Measurements from ENCODE around the gene GNB4.
A peak's percentile ranks its signal among the peaks of the same experiment; 100 is the strongest.

Gene GNB4

GRCh38 chr3:179451265-179452175 lies at the start of gene GNB4:
Gene GNB4 (minus strand): TSS chr3:179451470. CDS start chr3:179426200, 25,270 bp downstream.
- peak; percentile 23 for DNase-seq

GRCh38 chr3:179495483-179495882 lies 44.2 kb upstream of the GNB4 start:
- DNase-seq: no peak

GRCh38 chr3:179493260-179493659 lies 42.0 kb upstream of the GNB4 start:
- no peak for DNase-seq

GRCh38 chr3:179488213-179488612 lies 36.9 kb upstream of the GNB4 start:
- DNase-seq: no peak

- DNase-seq: no peak
Observed at GRCh38 chr3:179486806-179487205, 35.5 kb upstream of the GNB4 start.

GRCh38 chr3:179482857-179483256 lies 31.6 kb upstream of the GNB4 start:
- no peak for DNase-seq

GRCh38 chr3:179476215-179476614 lies 24.9 kb upstream of the GNB4 start:
- no peak for DNase-seq

GRCh38 chr3:179474480-179474879 lies 23.2 kb upstream of the GNB4 start:
- no peak for DNase-seq

- no peak for DNase-seq
Observed at GRCh38 chr3:179473565-179473964, 22.3 kb upstream of the GNB4 start.

- no peak for DNase-seq
Observed at GRCh38 chr3:179464323-179465092, 13.2 kb upstream of the GNB4 start.

- DNase-seq: no peak
Observed at GRCh38 chr3:179463319-179463718, 12.0 kb upstream of the GNB4 start.

GRCh38 chr3:179460260-179460659 lies 9.0 kb upstream of the GNB4 start:
- DNase-seq: no peak

- DNase-seq: no peak
Observed at GRCh38 chr3:179455954-179456353, 4.7 kb upstream of the GNB4 start.

- no peak for DNase-seq
Observed at GRCh38 chr3:179454887-179455286, 3.6 kb upstream of the GNB4 start.

GRCh38 chr3:179453967-179454366 lies 2.7 kb upstream of the GNB4 start:
- no peak for DNase-seq

GRCh38 chr3:179452872-179453271 lies 1.6 kb upstream of the GNB4 start:
- DNase-seq: no peak

GRCh38 chr3:179452176-179452564 lies 900 bp upstream of the GNB4 start:
- no peak for DNase-seq

GRCh38 chr3:179450901-179451264 lies 387 bp downstream of the GNB4 start:
- no peak for DNase-seq

GRCh38 chr3:179450261-179450701 lies 989 bp downstream of the GNB4 start:
- no peak for DNase-seq

- no peak for DNase-seq
Observed at GRCh38 chr3:179449636-179450035, 1.6 kb downstream of the GNB4 start.

GRCh38 chr3:179447251-179447650 lies 4.0 kb downstream of the GNB4 start:
- no peak for DNase-seq

GRCh38 chr3:179446501-179446900 lies 4.8 kb downstream of the GNB4 start:
- no peak for DNase-seq

- no peak for DNase-seq
Observed at GRCh38 chr3:179438841-179439240, 12.4 kb downstream of the GNB4 start.

- DNase-seq: no peak
Observed at GRCh38 chr3:179436517-179436916, 14.8 kb downstream of the GNB4 start.

All from stimulated activated CD4-positive, alpha-beta T cell treated with anti-CD3 and anti-CD28 coated beads, Interleukin-1b, Interleukin-23, amount 100 ng/mL, for 48 hours (primary cell).